Testis (tissue), 3 donors: Measurements from ENCODE around the gene OTOGL. TPM values are rescaled to one million over a fixed set of nuclear protein-coding genes. Genes with fewer than 3 reads are reported as not detected.

ENCODE experiments used
- DNase-seq: peaks from one replicate; pipeline ENCODE4 v3.0.0-alpha.2; 2019
- H3K27ac ChIP-seq, 2 donors: fragments of 200-600 bp; sonication (generic); one replicate each; pipeline ENCODE4 v1.5.1; 2019
- H3K27me3 ChIP-seq: fragments of 200-600 bp; sonication (generic); one replicate; pipeline ENCODE4 v1.5.1; 2019
- H3K36me3 ChIP-seq: fragments of 200-600 bp; sonication (generic); one replicate; pipeline ENCODE4 v1.5.1; 2017; ENCODE audit warnings: low read depth; ENCODE audit errors: missing control alignments
- H3K4me1 ChIP-seq: fragments of 200-600 bp; sonication (generic); one replicate; pipeline ENCODE4 v1.5.1; 2019
- H3K4me3 ChIP-seq, 2 donors: fragments of 200-600 bp; sonication (generic); one replicate each; pipeline ENCODE4 v1.5.1; 2017 to 2019
- H3K9me3 ChIP-seq: fragments of 200-600 bp; sonication (generic); one replicate; pipeline ENCODE4 v1.5.1; 2017
- POLR2A ChIP-seq: fragments of 450-650 bp; IDR thresholded peaks from one replicate; pipeline ENCODE4 v1.6.1; 2017; ENCODE audit warnings: antibody characterized with exemption, mild to moderate bottlenecking, moderate library complexity
- WGBS, 2 donors: methylation state at CpG; one replicate each; pipeline ENCODE4 v1.1.5; 2018; 5-methylcytosine and 5-hydroxymethylcytosine counted together
- intact Hi-C: fragments of 100-400 bp; cut with DNase I; formaldehyde crosslinking; loops from one replicate; pipeline ENCODE4 v1.15.1; 2023; ENCODE audit warnings: low total_unique reads
- polyA plus RNA-seq: library from polyadenylated mRNA; stranded (reverse); fragments of 350-450 nt; fragmentation: Illumina TruSeq; extraction: RNeasy Lipid Tissue Mini Kit (QIAGEN cat#74804); gene quantifications from one replicate; pipeline ENCODE4 v1.2.3, GENCODE V29; 2014; ENCODE audit warnings: low read depth, low replicate concordance; ENCODE audit not compliant: insufficient read depth
- total RNA-seq, 2 donors: library from RNA; depleted of rRNA; stranded (reverse); fragments of >200 nt; gene quantifications; one replicate each; pipeline ENCODE4 v1.2.3, GENCODE V29; 2016
- TF ChIP-seq, protein P1 (sequence below), 3 experiments: fragments of 450-650 bp in 2 of 3; fragments of 200-600 bp in 1 of 3; sonication (generic) in 1 of 3; IDR thresholded peaks; one replicate each; pipeline ENCODE4 v1.5.1; 2016 to 2019; ENCODE audit warnings: antibody characterized with exemption in 3 of 3, mild to moderate bottlenecking in 2 of 3, moderate library complexity in 1 of 3

Gene OTOGL
- total and polyA plus RNA-seq, 3 donors from 2014 or later: 0.87 to 0.88 (median 0.87) TPM

GRCh38 chr12:80313209-80313608 is 213.9 kb downstream of the OTOGL start:
- no peaks in the 10 kb centered on the region for H3K4me1 ChIP-seq
- H3K9me3 ChIP-seq: no peaks in the 10 kb centered on the region
- H3K36me3 ChIP-seq: no peaks in the 10 kb centered on the region
- DNase-seq: no peak
- H3K27me3 ChIP-seq: no peaks in the 10 kb centered on the region
- no peak overlapping the region for H3K27ac ChIP-seq
- 61 to 74% methylated on average over 3 of the region's 3 CpGs for WGBS, 2 donors
- H3K4me3 ChIP-seq: no peak overlapping the region
- intact Hi-C loops: no loop called here
- TF ChIP-seq POLR2A: no peak
- TF ChIP-seq, protein P1, sequence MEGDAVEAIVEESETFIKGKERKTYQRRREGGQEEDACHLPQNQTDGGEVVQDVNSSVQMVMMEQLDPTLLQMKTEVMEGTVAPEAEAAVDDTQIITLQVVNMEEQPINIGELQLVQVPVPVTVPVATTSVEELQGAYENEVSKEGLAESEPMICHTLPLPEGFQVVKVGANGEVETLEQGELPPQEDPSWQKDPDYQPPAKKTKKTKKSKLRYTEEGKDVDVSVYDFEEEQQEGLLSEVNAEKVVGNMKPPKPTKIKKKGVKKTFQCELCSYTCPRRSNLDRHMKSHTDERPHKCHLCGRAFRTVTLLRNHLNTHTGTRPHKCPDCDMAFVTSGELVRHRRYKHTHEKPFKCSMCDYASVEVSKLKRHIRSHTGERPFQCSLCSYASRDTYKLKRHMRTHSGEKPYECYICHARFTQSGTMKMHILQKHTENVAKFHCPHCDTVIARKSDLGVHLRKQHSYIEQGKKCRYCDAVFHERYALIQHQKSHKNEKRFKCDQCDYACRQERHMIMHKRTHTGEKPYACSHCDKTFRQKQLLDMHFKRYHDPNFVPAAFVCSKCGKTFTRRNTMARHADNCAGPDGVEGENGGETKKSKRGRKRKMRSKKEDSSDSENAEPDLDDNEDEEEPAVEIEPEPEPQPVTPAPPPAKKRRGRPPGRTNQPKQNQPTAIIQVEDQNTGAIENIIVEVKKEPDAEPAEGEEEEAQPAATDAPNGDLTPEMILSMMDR (IDR thresholded peaks at IDR 0.05): no peak

DNA sequence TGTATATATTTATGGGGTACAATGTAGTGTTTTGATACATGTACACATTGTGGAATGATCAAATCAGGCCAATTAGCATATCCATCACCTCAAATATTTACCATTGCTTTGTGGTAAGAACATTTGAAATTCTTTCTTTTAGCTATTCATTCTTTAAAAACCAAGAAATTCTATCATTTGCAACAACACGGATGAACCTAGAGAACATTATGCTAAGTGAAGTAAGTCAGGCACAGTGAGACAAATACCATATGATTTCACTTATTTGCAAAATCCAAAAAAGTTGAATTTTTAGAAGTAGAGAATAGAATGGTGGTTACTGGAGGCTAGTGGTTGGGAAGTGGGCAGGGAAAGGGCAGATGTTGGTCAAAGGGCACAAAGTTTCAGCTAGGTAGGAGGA is 215.4 kb downstream of the OTOGL start:
- Histone ChIP-seq H3K27me3 (no peaks in the 10 kb centered on the region), H3K4me3 (no peak overlapping the region), H3K27ac (no peak overlapping the region), H3K4me1 (no peaks in the 10 kb centered on the region), H3K36me3 (no peaks in the 10 kb centered on the region), H3K9me3 (no peaks in the 10 kb centered on the region)
- TF ChIP-seq, protein P1 (IDR thresholded peaks at IDR 0.05): no peak
- no peak for TF ChIP-seq POLR2A
- no peak for DNase-seq
- 85 to 94% methylated on average over 1 of the region's 1 CpG for WGBS, 2 donors
- intact Hi-C loops: no loop called here

- Histone ChIP-seq H3K27me3 (no peaks in the 10 kb centered on the region), H3K4me3 (no peak overlapping the region), H3K4me1 (no peaks in the 10 kb centered on the region), H3K27ac (no peak overlapping the region), H3K9me3 (no peaks in the 10 kb centered on the region), H3K36me3 (no peaks in the 10 kb centered on the region)
- WGBS, 2 donors: 92 to 95% methylated on average over 2 of the region's 2 CpGs
- TF ChIP-seq, protein P1 (IDR thresholded peaks at IDR 0.05): no peak
- TF ChIP-seq POLR2A: no peak
- intact Hi-C loops: no loop called here
- DNase-seq: no peak
Measured at GRCh38 chr12:80316222-80316621, 216.9 kb downstream of the OTOGL start.

DNA sequence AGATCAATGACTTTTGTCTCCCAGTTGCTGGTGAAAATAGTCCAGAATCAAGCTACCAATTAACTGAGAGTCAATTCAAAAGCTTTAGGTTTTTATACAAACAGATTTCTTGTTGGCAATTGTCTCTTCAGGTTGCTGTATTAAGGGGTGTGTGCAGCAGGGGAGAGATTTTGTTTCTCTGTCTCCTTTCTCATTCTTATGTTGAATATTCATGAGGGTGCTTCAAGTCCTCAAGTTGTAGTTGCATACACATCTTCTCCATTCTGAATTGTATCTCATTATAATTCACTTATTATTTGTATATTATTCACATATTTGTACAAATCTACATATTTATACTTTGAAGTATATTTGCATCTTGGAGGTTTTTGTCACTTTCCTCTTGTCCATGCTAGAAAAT is 218.0 kb downstream of the OTOGL start:
- intact Hi-C loops: no loop called here
- Histone ChIP-seq H3K27ac (no peak overlapping the region), H3K4me1 (no peaks in the 10 kb centered on the region), H3K4me3 (no peak overlapping the region), H3K9me3 (no peaks in the 10 kb centered on the region), H3K27me3 (no peaks in the 10 kb centered on the region), H3K36me3 (no peaks in the 10 kb centered on the region)
- DNase-seq: no peak
- TF ChIP-seq, protein P1 (IDR thresholded peaks at IDR 0.05): no peak
- TF ChIP-seq POLR2A: no peak

DNA sequence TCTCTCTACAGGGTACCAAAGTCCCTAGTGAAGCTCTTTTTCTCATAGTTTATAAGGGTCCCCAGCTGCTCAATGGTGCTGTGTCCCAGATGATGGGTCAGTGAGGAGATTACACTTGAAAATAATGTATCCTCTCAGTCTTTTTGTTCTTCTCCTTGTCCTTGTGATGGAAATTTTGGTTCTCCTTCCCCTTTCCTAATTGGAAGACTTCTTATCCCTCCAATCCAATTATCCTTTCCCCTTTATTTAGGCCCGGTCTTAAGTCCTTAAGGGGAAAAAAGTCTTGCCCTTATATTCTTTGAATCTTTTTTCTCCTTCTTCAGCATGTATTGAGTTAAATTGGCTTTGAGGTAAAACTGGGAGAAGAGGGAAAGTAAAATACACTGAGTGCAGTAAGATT is 218.6 kb downstream of the OTOGL start:
- H3K36me3 ChIP-seq: no peaks in the 10 kb centered on the region
- TF ChIP-seq, protein P1 (IDR thresholded peaks at IDR 0.05): no peak
- no peak for TF ChIP-seq POLR2A
- H3K9me3 ChIP-seq: no peaks in the 10 kb centered on the region
- H3K4me1 ChIP-seq: no peaks in the 10 kb centered on the region
- no peak for DNase-seq
- no peak overlapping the region for H3K27ac ChIP-seq
- 0% methylated on average over 1 of the region's 1 CpG for WGBS, 2 donors
- H3K27me3 ChIP-seq: no peaks in the 10 kb centered on the region
- intact Hi-C loops: no loop called here
- H3K4me3 ChIP-seq: no peak overlapping the region
